Measurements from ENCODE around the gene EDDM13. TPM values are rescaled to one million over a fixed set of nuclear protein-coding genes. Genes with fewer than 3 reads are reported as not detected.
"Not testable (repeated sequence)": the region's sequence is repeated elsewhere in the genome, so short reads cannot be mapped to it uniquely, and the experiment has no call there.

EDDM13 gene
- total and polyA plus RNA-seq, 11 donors, result 0.42 TPM; not detected in 10

GRCh38 chr19:56321989-56322440, 49.5 kb downstream of the EDDM13 start:
- no peaks in the 10 kb centered on the region for H3K27me3 ChIP-seq
- H3K4me1 ChIP-seq, result peaks cover 0 to 56% (median 10%) of the 10 kb centered on the region in 12 donors
- no peaks in the 10 kb centered on the region for H3K9me3 ChIP-seq
- DNase-seq, result no peak
- WGBS, 4 donors, result 52 to 63% (median 61%) methylated on average over 7 of the region's 7 CpGs
- H3K36me3 ChIP-seq, result no peaks in the 10 kb centered on the region
- intact Hi-C loops (cut with DNase I), result no loop called here
- peak overlapping the region in 6 of 12 donors; percentile 34 to 87 (median 48) for H3K27ac ChIP-seq
- H3K4me3 ChIP-seq, result no peak overlapping the region
- peak in 2 of 4 donors; percentile 26 to 29 for ATAC-seq
- TF ChIP-seq POLR2A (IDR thresholded peaks at IDR 0.05) (no peak), CTCF (IDR thresholded peaks at IDR 0.05) (no peak)

GRCh38 chr19:56324436-56324835, 51.9 kb downstream of the EDDM13 start:
- 36 to 47% (median 39%) methylated on average over 1 of the region's 1 CpG for WGBS, 4 donors
- H3K27ac ChIP-seq, result peak overlapping the region in 1 of 12 donors; percentile 64
- no peaks in the 10 kb centered on the region for H3K36me3 ChIP-seq
- no peaks in the 10 kb centered on the region for H3K27me3 ChIP-seq
- TF ChIP-seq CTCF (IDR thresholded peaks at IDR 0.05) (no peak), POLR2A (IDR thresholded peaks at IDR 0.05) (no peak)
- intact Hi-C loops (cut with DNase I), result no loop called here
- ATAC-seq (peak in 1 of 4 donors; percentile 64), DNase-seq (no peak)
- no peak overlapping the region for H3K4me3 ChIP-seq
- H3K9me3 ChIP-seq, result no peaks in the 10 kb centered on the region
- H3K4me1 ChIP-seq, result peaks cover 0 to 43% (median 10%) of the 10 kb centered on the region in 12 donors

- H3K27me3 ChIP-seq, result no peaks in the 10 kb centered on the region
- TF ChIP-seq POLR2A (IDR thresholded peaks at IDR 0.05), result no peak
- no peak for TF ChIP-seq CTCF (IDR thresholded peaks at IDR 0.05)
- no peak overlapping the region for H3K27ac ChIP-seq
- H3K9me3 ChIP-seq, result peaks cover 0 to 24% (median 5%) of the 10 kb centered on the region in 12 donors
- ATAC-seq (no peak), DNase-seq (no peak)
- intact Hi-C loops (cut with DNase I), result loop anchor here (5.0 to 10.0 kb wide), 6 partner anchors 75 to 258 kb away; partner anchors contain the start of gene GALP (in 1 of the 10)
- no peaks in the 10 kb centered on the region for H3K4me1 ChIP-seq
- H3K36me3 ChIP-seq, result no peaks in the 10 kb centered on the region
- H3K4me3 ChIP-seq, result no peak overlapping the region
Measured at GRCh38 chr19:56332695-56333094, 60.1 kb downstream of the EDDM13 start.

GRCh38 chr19:56333506-56333905, 61.0 kb downstream of the EDDM13 start:
- ATAC-seq, result peak in 2 of 4 donors; percentile 60 to 69
- TF ChIP-seq CTCF (IDR thresholded peaks at IDR 0.05), result peak; percentile 36 to 70 (median 60)
- no peak for TF ChIP-seq POLR2A (IDR thresholded peaks at IDR 0.05)
- intact Hi-C loops (cut with DNase I), result loop anchor here (5.0 to 10.0 kb wide), 6 partner anchors 76 to 259 kb away; partner anchors contain the start of gene GALP (in 1 of the 10)
- H3K27ac ChIP-seq, result no peak overlapping the region
- H3K36me3 ChIP-seq, result no peaks in the 10 kb centered on the region
- H3K27me3 ChIP-seq, result no peaks in the 10 kb centered on the region
- peak in 1 of 5 donors; percentile 24 for DNase-seq
- peaks cover 0 to 24% (median 5%) of the 10 kb centered on the region in 12 donors for H3K9me3 ChIP-seq
- H3K4me1 ChIP-seq, result no peaks in the 10 kb centered on the region
- H3K4me3 ChIP-seq, result no peak overlapping the region

- not testable (repeated sequence) for H3K27me3 ChIP-seq, H3K36me3 ChIP-seq, H3K4me3 ChIP-seq, H3K27ac ChIP-seq, DNase-seq, H3K4me1 ChIP-seq, ATAC-seq
- H3K9me3 ChIP-seq, result peaks cover 0 to 24% (median 5%) of the 10 kb centered on the region in 12 donors
- intact Hi-C loops (cut with DNase I), result loop anchor here in 2 of 10 donors (10.0 kb wide), 2 partner anchors 161 to 261 kb away; partner anchors contain the start of gene GALP (in 1 of the 2)
Measured at GRCh38 chr19:56335371-56335770, 62.8 kb downstream of the EDDM13 start.

GRCh38 chr19:56337077-56337476, 64.5 kb downstream of the EDDM13 start:
- H3K9me3 ChIP-seq, result peaks cover 0 to 21% (median 5%) of the 10 kb centered on the region in 12 donors
- H3K4me3 ChIP-seq, ATAC-seq, H3K4me1 ChIP-seq, H3K27ac ChIP-seq, DNase-seq, H3K27me3 ChIP-seq, H3K36me3 ChIP-seq: not testable (repeated sequence)
- intact Hi-C loops (cut with DNase I), result loop anchor here in 2 of 10 donors (10.0 kb wide), 2 partner anchors 162 to 262 kb away; partner anchors contain the start of gene GALP (in 1 of the 2)
- 83 to 90% (median 88%) methylated on average over 1 to 8 of the region's 8 CpGs for WGBS, 4 donors

GRCh38 chr19:56339031-56339430, 66.5 kb downstream of the EDDM13 start:
- H3K27me3 ChIP-seq, ATAC-seq, H3K27ac ChIP-seq, H3K36me3 ChIP-seq, H3K4me3 ChIP-seq, H3K9me3 ChIP-seq, H3K4me1 ChIP-seq, DNase-seq: not testable (repeated sequence)
- intact Hi-C loops (cut with DNase I), result loop anchor here in 2 of 10 donors (10.0 kb wide), 2 partner anchors 164 to 264 kb away; partner anchors contain the start of gene GALP (in 1 of the 2)
- 89 to 97% (median 93%) methylated on average over 4 to 8 of the region's 10 CpGs for WGBS, 4 donors
